OCI-LY3 (cell line): Measurements from ENCODE around the gene ZBTB8A.

Source experiments
- CTCF ChIP-seq: fragments of 200-600, 300-600 bp; sonication (generic); IDR thresholded peaks from 2 replicates; pipeline ENCODE4 v1.5.1; 2014; ENCODE audit warnings: antibody characterized with exemption, low read length, low read depth
- EZH2phosphoT487 ChIP-seq: fragments of 200-600 bp; shearing (Covaris generic); IDR thresholded peaks from 2 replicates; pipeline ENCODE4 v1.6.1; 2018; ENCODE audit warnings: antibody characterized with exemption, mixed run types, low read depth

- no peak for TF ChIP-seq CTCF
- TF ChIP-seq EZH2phosphoT487, result no peak
These were observed 1.9 kb downstream of the ZBTB8A start for GRCh38 chr1:32541064-32541566.
